ENCODE data around the gene TAS2R5.

GRCh38 chr7:141792526-141792925 is 2.5 kb downstream of the TAS2R5 start:
- TF ChIP-seq CTCF (conservative IDR thresholded peaks at IDR 0.05; ENCODE audit: low read length) (no peak), EZH2phosphoT487 (IDR thresholded peaks at IDR 0.05; ENCODE audit: borderline replicate concordance, low read depth, low read length) (no peak)
